HCT116 (cell line): ENCODE measurements around the gene ICA1. TPM values are rescaled to one million over a fixed set of nuclear protein-coding genes. Genes with fewer than 3 reads are reported as not detected.

Experiments
- ATAC-seq: fragments of 200-7000 bp; cut with Tn5 transposase; 2 replicates; pipeline ENCODE4 v1.9.1; 2020; ENCODE audit warnings: mild to moderate bottlenecking, moderate library complexity
- BruUV-seq: library from RNA; stranded (reverse); fragments of 400-500 nt; replicated peaks from 2 replicates; lab custom pipeline; 2021; lab: Mats Ljungman, UMichigan
- CTCF ChIA-PET: fragments of 300-600 bp; sonication (Branson Sonifier 250); formaldehyde crosslinking; loops from one replicate; lab custom pipeline; 2021; ENCODE audit warnings: antibody characterized with exemption; lab: Charles Lee
- POLR2A ChIA-PET: fragments of 300-600, 350-600 bp; sonication (Branson Sonifier 250); formaldehyde crosslinking; loops from one replicate; lab custom pipeline; 2021; ENCODE audit warnings: antibody characterized with exemption; lab: Charles Lee
- RAD21 ChIA-PET, 2 experiments: fragments of 300-600 bp; sonication (Branson Sonifier 250); formaldehyde crosslinking; loops; one replicate each; lab custom pipeline; 2023; ENCODE audit warnings: low total read pairs in 2 of 2; ENCODE audit not compliant: uncharacterized antibody in 2 of 2, unreplicated experiment in 2 of 2, low non-redundant PET in 1 of 2; lab: Charles Lee
- DNase-seq: peaks from one replicate; pipeline ENCODE4 v3.0.0-alpha.2; 2010; ENCODE audit warnings: low read depth, low spot score
- H2AFZ ChIP-seq: fragments of 200-600 bp; shearing (Covaris generic), sonication (generic); 2 replicates; pipeline ENCODE4 v1.6.1; 2017; ENCODE audit warnings: low read depth, mixed run types, mixed read lengths, antibody characterized with exemption, low read length; ENCODE audit not compliant: poor library complexity, severe bottlenecking
- H3K27ac ChIP-seq: 2 replicates; pipeline ENCODE4 v1.5.1; 2012; ENCODE audit warnings: low read depth, low read length
- H3K27me3 ChIP-seq: fragments of 200-600 bp; sonication (generic); 2 replicates; pipeline ENCODE4 v1.6.1; 2016; ENCODE audit warnings: mixed run types, low read length, mixed read lengths; ENCODE audit not compliant: insufficient read depth
- H3K36me3 ChIP-seq, 2 experiments: fragments of 200-500 bp in 1 of 2; fragments of 200-600 bp in 1 of 2; sonication (Bioruptor generic) in 1 of 2; sonication (generic) in 1 of 2; 2 replicates each; pipeline versions ENCODE4 v1.5.1 to v1.6.1; 2014 to 2016; ENCODE audit warnings: low read length in 2 of 2, inconsistent platforms in 1 of 2, mixed read lengths in 1 of 2, mixed run types in 1 of 2; ENCODE audit not compliant: insufficient read depth in 2 of 2, control insufficient read depth in 1 of 2
- H3K4me1 ChIP-seq, 2 experiments: fragments of 200-600 bp in 1 of 2; sonication (generic) in 1 of 2; 2 replicates each; pipeline versions ENCODE4 v1.5.1 to v1.6.1; 2012 to 2017; ENCODE audit warnings: low read length in 2 of 2, inconsistent platforms in 1 of 2, mild to moderate bottlenecking in 1 of 2, mixed read lengths in 1 of 2, mixed run types in 1 of 2, moderate library complexity in 1 of 2; ENCODE audit not compliant: insufficient read depth in 2 of 2, control insufficient read depth in 1 of 2
- H3K4me2 ChIP-seq: fragments of 200-600 bp; sonication (generic); 2 replicates; pipeline ENCODE4 v1.6.1; 2017; ENCODE audit warnings: mixed run types, low read length, mixed read lengths
- H3K4me3 ChIP-seq, 2 experiments: fragments of 200-600 bp in 1 of 2; sonication (generic) in 1 of 2; replicated peaks in 1 of 2; 2 replicates each; pipeline ENCODE4 v1.5.1; 2011 to 2016; ENCODE audit warnings: low read length in 2 of 2, control low read depth in 1 of 2, low read depth in 1 of 2, mild to moderate bottlenecking in 1 of 2, mixed read lengths in 1 of 2, mixed run types in 1 of 2
- H3K79me2 ChIP-seq: fragments of 200-600 bp; sonication (generic); 2 replicates; pipeline ENCODE4 v1.6.1; 2017; ENCODE audit warnings: mild to moderate bottlenecking, mixed run types, low read length, moderate library complexity, mixed read lengths; ENCODE audit not compliant: insufficient read depth
- H3K9ac ChIP-seq: fragments of 200-600 bp; sonication (generic); 2 replicates; pipeline ENCODE4 v1.6.1; 2016; ENCODE audit warnings: low read length, mixed read lengths
- H3K9me2 ChIP-seq: fragments of 200-600 bp; sonication (generic), shearing (Covaris generic); 2 replicates; pipeline ENCODE4 v1.6.1; 2017; ENCODE audit warnings: mixed run types, mild to moderate bottlenecking, moderate library complexity; ENCODE audit not compliant: insufficient read depth
- H3K9me3 ChIP-seq, 2 experiments: fragments of 200-500 bp in 1 of 2; fragments of 200-600 bp in 1 of 2; sonication (Bioruptor generic) in 1 of 2; sonication (generic) in 1 of 2; 2 replicates each; pipeline ENCODE4 v1.6.1; 2014 to 2017; ENCODE audit warnings: low read length in 2 of 2, mixed read lengths in 2 of 2, inconsistent platforms in 1 of 2, low read depth in 1 of 2, mild to moderate bottlenecking in 1 of 2, mixed run types in 1 of 2, moderate library complexity in 1 of 2; ENCODE audit not compliant: control insufficient read depth in 1 of 2, insufficient read depth in 1 of 2
- H4K20me1 ChIP-seq: fragments of 200-600 bp; sonication (generic), shearing (Covaris generic); 2 replicates; pipeline ENCODE4 v1.6.1; 2017; ENCODE audit warnings: mixed run types, mild to moderate bottlenecking, moderate library complexity; ENCODE audit not compliant: insufficient read depth
- ATF3 ChIP-seq: IDR thresholded peaks from 2 replicates; pipeline ENCODE4 v1.6.1; 2012
- CBX3 ChIP-seq: IDR thresholded peaks from 2 replicates; pipeline ENCODE4 v1.6.1; 2012; ENCODE audit warnings: low read depth
- EGR1 ChIP-seq: IDR thresholded peaks from 2 replicates; pipeline ENCODE4 v1.6.1; 2012; ENCODE audit warnings: low read depth
- EZH2 ChIP-seq: fragments of 200-600 bp; sonication (generic); IDR thresholded peaks from 2 replicates; pipeline ENCODE4 v1.6.1; 2017; ENCODE audit warnings: antibody characterized with exemption, mixed run types
- EZH2phosphoT487 ChIP-seq: fragments of 200-600 bp; IDR thresholded peaks from 2 replicates; pipeline ENCODE4 v1.6.1; 2018; ENCODE audit warnings: antibody characterized with exemption, borderline replicate concordance
- FOSL1 ChIP-seq: IDR thresholded peaks from 2 replicates; pipeline ENCODE4 v1.6.1; 2012; ENCODE audit warnings: low read depth
- POLR2A ChIP-seq: IDR thresholded peaks from 2 replicates; pipeline ENCODE4 v1.7.0; 2011; ENCODE audit warnings: borderline replicate concordance; ENCODE audit not compliant: insufficient read depth, insufficient read length; ENCODE audit errors: extremely low read depth
- POLR2AphosphoS5 ChIP-seq: IDR thresholded peaks from 2 replicates; pipeline ENCODE4 v1.6.1; 2011; ENCODE audit warnings: mild to moderate bottlenecking, low read depth, low read length, moderate library complexity
- REST ChIP-seq: IDR thresholded peaks from 2 replicates; pipeline ENCODE4 v1.6.1; 2012; ENCODE audit warnings: low read depth
- SIN3A ChIP-seq: IDR thresholded peaks from 2 replicates; pipeline ENCODE4 v1.6.1; 2012; ENCODE audit warnings: low read depth
- SRF ChIP-seq: IDR thresholded peaks from 2 replicates; pipeline ENCODE4 v1.6.1; 2012; ENCODE audit warnings: low read depth
- TCF7L2 ChIP-seq: IDR thresholded peaks from 2 replicates; pipeline ENCODE4 v1.7.0; 2011; ENCODE audit warnings: borderline replicate concordance, inconsistent platforms; ENCODE audit not compliant: insufficient read depth, insufficient read length; ENCODE audit errors: extremely low read depth
- YY1 ChIP-seq: IDR thresholded peaks from 2 replicates; pipeline ENCODE4 v1.6.1; 2011; ENCODE audit warnings: low read length, low read depth, moderate library complexity, mild to moderate bottlenecking; ENCODE audit not compliant: insufficient replicate concordance; ENCODE audit errors: extremely low read depth
- ZBTB33 ChIP-seq: IDR thresholded peaks from 2 replicates; pipeline ENCODE4 v1.6.1; 2011; ENCODE audit warnings: mild to moderate bottlenecking, low read length, moderate library complexity; ENCODE audit not compliant: insufficient replicate concordance; ENCODE audit errors: extremely low read depth
- ZFX ChIP-seq: fragments of 450-650 bp; IDR thresholded peaks from 2 replicates; pipeline ENCODE4 v1.6.1; 2017
- intact Hi-C: fragments of 100-400 bp; cut with micrococcal nuclease; formaldehyde crosslinking; loops from 2 replicates; pipeline ENCODE4 v1.10.0; 2022
- total RNA-seq: library from RNA; stranded (reverse); gene quantifications from one replicate; pipeline ENCODE4 v1.2.1, GENCODE V29; 2021; ENCODE audit not compliant: unreplicated experiment

The ICA1 gene
- total RNA-seq, 1 experiment from 2014 or later = 16.4 TPM

- Histone ChIP-seq H2AFZ (no peak overlapping the region), H3K27ac (no peak overlapping the region), H3K9me3 (no peaks in the 10 kb centered on the region), H3K9me2 (no peaks in the 10 kb centered on the region), H3K4me3 (no peak overlapping the region)
- intact Hi-C loops = no loop called here
- DNase-seq = no peak
- TF ChIP-seq POLR2A (no peak), ZFX (no peak), ZBTB33 (no peak)
- TF ChIP-seq, all 23 proteins: peak for 0
- ChIA-PET POLR2A (no interaction called here), RAD21 (no interaction called here), CTCF (no interaction called here)
- Histone ChIP-seq H3K9ac (no peak overlapping the region), H4K20me1 (no peaks in the 10 kb centered on the region), H3K27me3 (no peaks in the 10 kb centered on the region), H3K4me2 (no peak overlapping the region), H3K36me3 (no peaks in the 10 kb centered on the region), H3K79me2 (no peaks in the 10 kb centered on the region), H3K4me1 (peaks cover 0 to 10% of the 10 kb centered on the region in 2 experiments; a peak in 2 of 4 replicates)
- BruUV-seq = no TSS peak
- ATAC-seq = no peak
Measured at GRCh38 chr7:8112685-8113084, 149.3 kb downstream of the ICA1 start.

GRCh38 chr7:8111282-8111960 is 150.5 kb downstream of the ICA1 start:
- no peak overlapping the region for H2AFZ ChIP-seq
- DNase-seq (no peak), ATAC-seq (no peak)
- no peaks in the 10 kb centered on the region for H3K9me3 ChIP-seq
- H3K4me1 ChIP-seq = peaks cover 0 to 10% of the 10 kb centered on the region in 2 experiments; a peak in 2 of 4 replicates
- no TSS peak for BruUV-seq
- no peak overlapping the region for H3K9ac ChIP-seq
- ChIA-PET CTCF (no interaction called here), RAD21 (no interaction called here), POLR2A (no interaction called here)
- H3K27me3 ChIP-seq = no peaks in the 10 kb centered on the region
- intact Hi-C loops = no loop called here
- H3K27ac ChIP-seq = no peak overlapping the region
- no peak overlapping the region for H3K4me3 ChIP-seq
- no peaks in the 10 kb centered on the region for H4K20me1 ChIP-seq
- H3K4me2 ChIP-seq = no peak overlapping the region
- H3K79me2 ChIP-seq = no peaks in the 10 kb centered on the region
- no peaks in the 10 kb centered on the region for H3K9me2 ChIP-seq
- H3K36me3 ChIP-seq = no peaks in the 10 kb centered on the region
- no peak for TF ChIP-seq POLR2A
- TF ChIP-seq YY1 = no peak
- TF ChIP-seq FOSL1 = no peak
- TF ChIP-seq SRF = no peak
- TF ChIP-seq POLR2AphosphoS5 = no peak
- TF ChIP-seq ATF3 = no peak
- no peak for TF ChIP-seq EZH2
- TF ChIP-seq CBX3 = no peak
- no peak for TF ChIP-seq EGR1
- TF ChIP-seq TCF7L2 = no peak
- no peak for TF ChIP-seq REST
- no peak for TF ChIP-seq SIN3A
- no peak for TF ChIP-seq EZH2phosphoT487
